GM06990 (cell line): Measurements from ENCODE around the gene FICD.

ENCODE experiments used
- DNase-seq: peaks from one replicate; pipeline ENCODE4 v3.0.0-alpha.2; 2011; ENCODE audit not compliant: insufficient read length; ENCODE audit errors: extremely low read depth
- H3K27me3 ChIP-seq: replicated peaks from 2 replicates; pipeline ENCODE4 v1.6.0; 2011; ENCODE audit warnings: low read length; ENCODE audit not compliant: control insufficient read depth, insufficient read depth
- H3K36me3 ChIP-seq: 2 replicates; pipeline ENCODE4 v1.5.1; 2011; ENCODE audit warnings: low read length; ENCODE audit not compliant: control insufficient read depth, insufficient read depth
- H3K4me3 ChIP-seq: replicated peaks from 2 replicates; pipeline ENCODE4 v1.5.1; 2011; ENCODE audit warnings: low read depth, mild to moderate bottlenecking, control low read depth, low read length
- CTCF ChIP-seq: IDR thresholded peaks from 2 replicates; pipeline ENCODE4 v1.5.1; 2011; ENCODE audit warnings: low read length, control low read depth, mild to moderate bottlenecking, inconsistent platforms; ENCODE audit not compliant: insufficient read depth, poor library complexity, severe bottlenecking

The FICD gene

GRCh38 chr12:108515916-108516315 lies 839 bp downstream of the FICD start:
- H3K27me3 ChIP-seq, result no peaks in the 10 kb centered on the region
- no peak for TF ChIP-seq CTCF
- H3K4me3 ChIP-seq, result peak overlapping the region; percentile 91
- DNase-seq, result peak; percentile 35
- peaks cover 30% of the 10 kb centered on the region for H3K36me3 ChIP-seq

GRCh38 chr12:108516511-108517275 lies 1.6 kb downstream of the FICD start:
- Histone ChIP-seq H3K4me3 (peak overlapping the region; percentile 91), H3K36me3 (peaks cover 34% of the 10 kb centered on the region), H3K27me3 (no peaks in the 10 kb centered on the region)
- DNase-seq, result no peak
- TF ChIP-seq CTCF, result peak; percentile 25

GRCh38 chr12:108517288-108518100 lies 2.4 kb downstream of the FICD start:
- Histone ChIP-seq H3K27me3 (no peaks in the 10 kb centered on the region), H3K36me3 (peaks cover 37% of the 10 kb centered on the region), H3K4me3 (no peak overlapping the region)
- no peak for DNase-seq
- TF ChIP-seq CTCF, result no peak

DNA sequence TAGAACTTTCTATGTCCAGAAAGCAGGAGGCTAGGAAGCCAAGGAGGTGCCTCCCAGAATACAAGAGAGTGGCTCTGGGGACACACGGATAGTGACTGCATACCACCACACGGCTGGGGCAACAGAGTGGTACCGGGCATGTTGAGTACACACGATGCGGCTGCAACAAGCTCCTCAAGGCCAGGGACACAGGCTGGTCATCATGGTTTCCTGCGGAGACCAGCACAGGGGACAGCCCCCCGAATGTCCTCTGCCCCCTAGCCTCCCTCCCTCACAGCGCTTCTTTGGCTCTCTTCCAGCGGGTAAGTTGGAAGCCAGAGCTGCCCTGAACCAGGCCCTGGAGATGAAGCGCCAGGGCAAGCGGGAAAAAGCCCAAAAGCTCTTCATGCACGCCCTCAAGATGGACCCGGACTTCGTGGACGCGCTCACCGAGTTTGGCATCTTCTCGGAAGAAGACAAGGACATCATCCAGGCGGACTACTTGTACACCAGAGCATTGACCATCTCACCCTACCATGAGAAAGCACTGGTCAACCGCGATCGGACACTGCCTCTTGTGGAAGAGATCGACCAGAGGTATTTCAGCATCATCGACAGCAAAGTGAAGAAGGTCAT lies 3.1 kb downstream of the FICD start:
- Histone ChIP-seq H3K4me3 (no peak overlapping the region), H3K27me3 (no peaks in the 10 kb centered on the region), H3K36me3 (peaks cover 44% of the 10 kb centered on the region)
- TF ChIP-seq CTCF, result no peak
- DNase-seq, result no peak

- Histone ChIP-seq H3K27me3 (no peaks in the 10 kb centered on the region), H3K36me3 (peaks cover 50% of the 10 kb centered on the region), H3K4me3 (no peak overlapping the region)
- TF ChIP-seq CTCF, result no peak
- DNase-seq, result no peak
These were observed 3.8 kb downstream of the FICD start for GRCh38 chr12:108518716-108519496.
